ENCODE results near the gene PTPN20. TPM values are rescaled to one million over a fixed set of nuclear protein-coding genes. Genes with fewer than 3 reads are reported as not detected.
A peak's percentile ranks its signal among the peaks of the same experiment; 100 is the strongest.

Gene PTPN20
- total and polyA plus RNA-seq, 8 donors = 0.37 to 15.2 (median 1.6) TPM; not detected in 2

GRCh38 chr10:47046321-47047126 lies 135.3 kb downstream of the PTPN20 start:
- H3K9me3 ChIP-seq = no peaks in the 10 kb centered on the region
- H3K36me3 ChIP-seq = no peaks in the 10 kb centered on the region
- intact Hi-C loops (cut with DNase I; ENCODE audit: low total_unique reads) = no loop called here
- no peak for DNase-seq
- peaks cover 0 to 7% (median 0%) of the 10 kb centered on the region in 4 donors for H3K4me1 ChIP-seq
- TF ChIP-seq POLR2AphosphoS5 (IDR thresholded peaks at IDR 0.05) (no peak), POLR2A (IDR thresholded peaks at IDR 0.05) (no peak), EP300 (IDR thresholded peaks at IDR 0.05) (no peak)
- TF ChIP-seq, protein P1, sequence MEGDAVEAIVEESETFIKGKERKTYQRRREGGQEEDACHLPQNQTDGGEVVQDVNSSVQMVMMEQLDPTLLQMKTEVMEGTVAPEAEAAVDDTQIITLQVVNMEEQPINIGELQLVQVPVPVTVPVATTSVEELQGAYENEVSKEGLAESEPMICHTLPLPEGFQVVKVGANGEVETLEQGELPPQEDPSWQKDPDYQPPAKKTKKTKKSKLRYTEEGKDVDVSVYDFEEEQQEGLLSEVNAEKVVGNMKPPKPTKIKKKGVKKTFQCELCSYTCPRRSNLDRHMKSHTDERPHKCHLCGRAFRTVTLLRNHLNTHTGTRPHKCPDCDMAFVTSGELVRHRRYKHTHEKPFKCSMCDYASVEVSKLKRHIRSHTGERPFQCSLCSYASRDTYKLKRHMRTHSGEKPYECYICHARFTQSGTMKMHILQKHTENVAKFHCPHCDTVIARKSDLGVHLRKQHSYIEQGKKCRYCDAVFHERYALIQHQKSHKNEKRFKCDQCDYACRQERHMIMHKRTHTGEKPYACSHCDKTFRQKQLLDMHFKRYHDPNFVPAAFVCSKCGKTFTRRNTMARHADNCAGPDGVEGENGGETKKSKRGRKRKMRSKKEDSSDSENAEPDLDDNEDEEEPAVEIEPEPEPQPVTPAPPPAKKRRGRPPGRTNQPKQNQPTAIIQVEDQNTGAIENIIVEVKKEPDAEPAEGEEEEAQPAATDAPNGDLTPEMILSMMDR (IDR thresholded peaks at IDR 0.05) = no peak
- H3K27me3 ChIP-seq = peaks cover 0 to 3% (median 0%) of the 10 kb centered on the region in 3 donors
- no peak overlapping the region for H3K4me3 ChIP-seq
- H3K27ac ChIP-seq = no peak overlapping the region
- WGBS, 5 donors = 84 to 96% (median 88%) methylated on average over 11 to 20 of the region's 20 CpGs

DNA sequence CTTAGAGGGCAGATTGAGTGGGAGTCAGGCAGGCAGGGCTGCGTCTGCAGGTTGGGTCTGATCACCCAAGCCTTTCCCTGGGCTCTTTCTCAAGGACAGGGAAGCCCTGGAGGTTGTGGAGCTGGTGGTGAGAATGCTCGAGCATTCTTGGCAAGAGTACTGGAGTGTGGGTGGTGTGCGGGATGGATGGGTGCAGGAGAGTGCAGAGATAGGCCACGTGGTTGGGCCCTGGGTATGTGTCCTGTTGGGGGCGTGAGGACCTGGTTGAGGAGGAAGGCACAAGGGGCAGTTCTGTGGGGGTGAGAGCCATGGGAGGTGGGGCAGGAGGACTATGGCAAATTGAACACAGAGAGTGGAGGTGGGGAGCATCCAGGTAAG lies 135.9 kb downstream of the PTPN20 start:
- TF ChIP-seq EP300 (IDR thresholded peaks at IDR 0.05) (no peak), POLR2AphosphoS5 (IDR thresholded peaks at IDR 0.05) (no peak), POLR2A (IDR thresholded peaks at IDR 0.05) (no peak)
- TF ChIP-seq, protein P1 (IDR thresholded peaks at IDR 0.05) = no peak
- Histone ChIP-seq H3K4me1 (peaks cover 0 to 7% (median 0%) of the 10 kb centered on the region in 4 donors), H3K36me3 (no peaks in the 10 kb centered on the region), H3K27ac (no peak overlapping the region), H3K4me3 (no peak overlapping the region), H3K27me3 (peaks cover 0 to 3% (median 0%) of the 10 kb centered on the region in 3 donors), H3K9me3 (no peaks in the 10 kb centered on the region)
- intact Hi-C loops (cut with DNase I; ENCODE audit: low total_unique reads) = no loop called here
- DNase-seq = no peak
- 73 to 80% (median 77%) methylated on average over 5 of the region's 5 CpGs for WGBS, 5 donors

DNA sequence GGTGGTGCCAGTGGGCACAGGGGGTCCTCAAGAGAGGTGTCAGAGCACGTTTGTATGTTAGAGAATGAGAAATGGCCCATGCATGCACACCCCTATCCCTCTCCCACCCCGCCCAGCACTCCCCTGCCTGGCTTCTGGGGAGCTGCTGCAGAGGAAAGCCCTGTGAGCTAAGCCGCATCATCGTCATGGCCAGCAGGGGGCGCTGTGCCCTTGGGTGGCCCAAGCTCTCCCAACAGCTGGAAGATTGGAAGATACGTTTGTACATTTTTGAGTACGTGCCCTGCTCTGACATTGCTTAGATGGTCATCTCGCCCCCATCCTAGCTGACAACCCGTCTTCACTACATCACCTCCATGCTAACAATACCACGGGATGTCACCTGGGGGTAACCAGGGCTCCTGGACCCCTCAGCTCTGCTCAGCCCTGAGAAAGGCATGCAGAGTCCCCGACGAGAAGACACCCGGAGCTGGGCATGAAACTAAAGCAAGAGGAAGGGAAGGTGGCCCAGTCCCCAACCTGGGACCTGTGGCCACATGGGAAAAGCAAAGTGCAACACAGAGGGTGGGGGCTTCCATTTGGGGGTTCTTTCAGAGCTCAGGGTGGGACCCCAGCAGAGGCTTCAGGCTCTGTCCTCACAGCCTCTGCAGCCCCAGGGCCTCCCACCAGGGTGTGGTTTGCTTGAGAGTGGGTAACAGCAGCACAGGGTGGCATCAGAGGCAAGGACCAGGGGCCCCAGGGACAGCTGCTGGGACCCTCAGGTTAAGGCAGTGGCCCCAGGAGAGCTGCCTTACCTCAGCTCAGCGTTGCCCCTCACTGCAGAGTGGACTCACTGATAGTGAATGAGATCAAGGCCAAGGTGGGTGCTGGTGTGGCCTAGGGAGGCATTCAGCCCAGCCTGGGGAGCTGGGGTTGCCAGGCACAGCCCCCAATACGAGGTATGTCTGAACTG lies 136.6 kb downstream of the PTPN20 start:
- Histone ChIP-seq H3K4me1 (peaks cover 0 to 7% (median 0%) of the 10 kb centered on the region in 4 donors), H3K27me3 (peaks cover 0 to 3% (median 0%) of the 10 kb centered on the region in 3 donors), H3K9me3 (no peaks in the 10 kb centered on the region), H3K27ac (no peak overlapping the region), H3K4me3 (no peak overlapping the region), H3K36me3 (no peaks in the 10 kb centered on the region)
- 37 to 46% (median 42%) methylated on average over 14 to 15 of the region's 15 CpGs for WGBS, 5 donors
- DNase-seq = peak; percentile 74 to 90
- intact Hi-C loops (cut with DNase I; ENCODE audit: low total_unique reads) = no loop called here
- TF ChIP-seq, protein P1 (IDR thresholded peaks at IDR 0.05) = peak in 5 of 7 experiments; percentile 52 to 85 (median 70)
- TF ChIP-seq POLR2AphosphoS5 (IDR thresholded peaks at IDR 0.05) = no peak

GRCh38 chr10:47048526-47048905 lies 137.3 kb downstream of the PTPN20 start:
- 61 to 76% (median 72%) methylated on average over 6 to 7 of the region's 7 CpGs for WGBS, 5 donors
- DNase-seq = peak in 1 of 2 donors; percentile 23
- intact Hi-C loops (cut with DNase I; ENCODE audit: low total_unique reads) = no loop called here

More at GRCh38 chr10:47048526-47048905, 137.3 kb downstream of the PTPN20 start:
- no peaks in the 10 kb centered on the region for H3K36me3 ChIP-seq
- peaks cover 0 to 7% (median 0%) of the 10 kb centered on the region in 4 donors for H3K4me1 ChIP-seq
- TF ChIP-seq, protein P1 (IDR thresholded peaks at IDR 0.05) = no peak
- no peak for TF ChIP-seq EP300 (IDR thresholded peaks at IDR 0.05)
- no peak for TF ChIP-seq POLR2AphosphoS5 (IDR thresholded peaks at IDR 0.05)
- no peak for TF ChIP-seq POLR2A (IDR thresholded peaks at IDR 0.05)
- H3K27ac ChIP-seq = no peak overlapping the region
- no peak overlapping the region for H3K4me3 ChIP-seq
- H3K9me3 ChIP-seq = no peaks in the 10 kb centered on the region
- H3K27me3 ChIP-seq = peaks cover 0 to 3% (median 0%) of the 10 kb centered on the region in 3 donors
